PC-9 (cell line): Measurements from ENCODE around the gene GHR.

Source experiments
- CTCF ChIP-seq: fragments of 200-600 bp; sonication (generic); conservative IDR thresholded peaks from 2 replicates; pipeline ENCODE4 v1.6.1; 2017; ENCODE audit warnings: mixed run types, antibody characterized with exemption, mild to moderate bottlenecking, moderate library complexity
- EZH2 ChIP-seq: fragments of 200-600 bp; sonication (generic); IDR thresholded peaks from 2 replicates; pipeline ENCODE4 v1.8.0; 2017; ENCODE audit warnings: antibody characterized with exemption, low read depth

DNA sequence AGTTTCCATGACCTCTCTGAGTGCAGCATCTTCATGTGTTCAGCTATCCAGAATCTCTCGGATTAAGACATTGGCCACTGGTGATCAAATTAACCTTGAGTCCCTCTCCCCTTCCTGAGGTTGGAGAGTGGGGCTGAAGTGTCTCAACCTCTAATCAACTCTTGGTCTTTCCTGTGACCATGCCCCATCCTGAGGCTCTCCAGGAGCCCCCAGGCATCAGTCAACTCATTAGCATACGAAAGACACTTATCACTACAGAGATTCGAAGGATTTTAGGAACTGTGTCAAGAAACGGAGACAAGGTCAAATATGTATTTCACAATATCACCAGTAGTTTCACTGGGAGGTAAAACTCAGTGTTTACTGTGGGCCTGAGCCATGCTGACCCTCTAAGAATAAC lies 203.2 kb downstream of the GHR start:
- TF ChIP-seq CTCF (no peak), EZH2 (no peak)
